OCI-LY1 (cell line): ENCODE measurements around the gene UVSSA.

Experiments
- H2AFZ ChIP-seq: fragments of 200-600 bp; sonication (generic), shearing (Covaris generic); 2 replicates; pipeline ENCODE4 v1.6.0; 2014; ENCODE audit warnings: antibody characterized with exemption, mild to moderate bottlenecking, low read length
- H3F3A ChIP-seq: fragments of 200-600 bp; sonication (generic), shearing (Covaris generic); 2 replicates; pipeline ENCODE4 v1.6.0; 2014; ENCODE audit warnings: mild to moderate bottlenecking, antibody characterized with exemption, low read length, moderate library complexity; ENCODE audit not compliant: insufficient read depth
- H3K27ac ChIP-seq: fragments of 200-600 bp; sonication (generic); 2 replicates; pipeline ENCODE4 v1.5.1; 2014; ENCODE audit warnings: low read length, mixed run types, mild to moderate bottlenecking, low read depth; ENCODE audit not compliant: poor library complexity, severe bottlenecking
- H3K27me3 ChIP-seq: fragments of 200-600 bp; sonication (generic); 2 replicates; pipeline ENCODE4 v1.6.0; 2014; ENCODE audit warnings: antibody characterized with exemption, mild to moderate bottlenecking, low read length, moderate library complexity; ENCODE audit not compliant: insufficient read depth
- H3K36me3 ChIP-seq: fragments of 200-600 bp; sonication (generic); 2 replicates; pipeline ENCODE4 v1.6.1; 2014; ENCODE audit warnings: mild to moderate bottlenecking, antibody characterized with exemption, low read length, moderate library complexity, mixed read lengths; ENCODE audit not compliant: insufficient read depth
- H3K4me1 ChIP-seq: fragments of 200-600 bp; sonication (generic); 2 replicates; pipeline ENCODE4 v1.5.1; 2014; ENCODE audit warnings: mild to moderate bottlenecking, low read length, moderate library complexity; ENCODE audit not compliant: insufficient read depth, severe bottlenecking
- H3K4me2 ChIP-seq: fragments of 200-600 bp; sonication (generic), shearing (Covaris generic); 2 replicates; pipeline ENCODE4 v1.6.1; 2014; ENCODE audit warnings: low read length
- H3K4me3 ChIP-seq: fragments of 200-600 bp; sonication (generic); 2 replicates; pipeline ENCODE4 v1.5.1; 2014; ENCODE audit warnings: low read length, low read depth, mild to moderate bottlenecking, mixed read lengths; ENCODE audit not compliant: poor library complexity, severe bottlenecking
- H3K79me2 ChIP-seq: fragments of 200-600 bp; shearing (Covaris generic); 2 replicates; pipeline ENCODE4 v1.6.1; 2016; ENCODE audit warnings: mixed run types, low read length, mixed read lengths; ENCODE audit not compliant: insufficient read depth
- H3K9ac ChIP-seq: fragments of 200-600 bp; sonication (generic), shearing (Covaris generic); 2 replicates; pipeline ENCODE4 v1.6.1; 2014; ENCODE audit warnings: mild to moderate bottlenecking, low read length, mixed read lengths
- H3K9me2 ChIP-seq: fragments of 200-600 bp; sonication (generic), shearing (Covaris generic); 2 replicates; pipeline ENCODE4 v1.6.1; 2014; ENCODE audit warnings: low read depth, mild to moderate bottlenecking, low read length, mixed read lengths
- H3K9me3 ChIP-seq: fragments of 200-600 bp; shearing (Covaris generic); 2 replicates; pipeline ENCODE4 v1.6.1; 2014; ENCODE audit warnings: low read length, mixed read lengths
- H4K20me1 ChIP-seq: fragments of 200-600 bp; sonication (generic), shearing (Covaris generic); 2 replicates; pipeline ENCODE4 v1.6.0; 2016; ENCODE audit warnings: mild to moderate bottlenecking, low read length; ENCODE audit not compliant: insufficient read depth
- CTCF ChIP-seq: fragments of 200-600 bp; sonication (generic), shearing (Covaris generic); IDR thresholded peaks from 2 replicates; pipeline ENCODE4 v1.5.1; 2017; ENCODE audit warnings: mild to moderate bottlenecking, antibody characterized with exemption, low read length, moderate library complexity, mixed read lengths
- EZH2 ChIP-seq: fragments of 200-600 bp; sonication (generic), shearing (Covaris generic); IDR thresholded peaks from 2 replicates; pipeline ENCODE4 v1.8.0; 2017; ENCODE audit warnings: borderline replicate concordance, mixed run types, mild to moderate bottlenecking, antibody characterized with exemption, low read length, moderate library complexity, mixed read lengths

Gene UVSSA

DNA sequence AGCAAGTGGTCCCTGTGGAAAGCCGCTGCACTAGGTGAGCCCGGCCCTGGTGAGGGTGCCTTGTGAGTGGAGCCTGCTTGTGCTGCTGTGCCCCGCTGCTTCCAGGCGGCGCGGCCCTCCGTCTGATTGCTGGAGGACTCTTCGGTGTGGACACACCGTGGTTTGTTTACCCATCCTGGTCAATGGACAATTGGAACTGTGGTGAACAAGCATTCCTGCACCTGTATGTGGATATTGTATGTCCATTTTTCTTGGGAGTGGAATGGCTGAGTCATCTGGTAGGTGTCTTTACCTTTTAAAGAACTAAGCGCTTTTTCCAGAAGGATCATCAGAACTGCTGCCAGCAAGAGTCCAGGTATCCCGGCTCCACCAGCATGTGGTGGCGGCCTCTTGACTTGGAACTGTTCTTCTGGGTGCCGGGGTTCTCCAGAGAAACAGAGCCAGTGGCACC is 41.7 kb upstream of the UVSSA start:
- Histone ChIP-seq H3K4me2 (no peak overlapping the region), H3K9me2 (no peaks in the 10 kb centered on the region), H2AFZ (no peak overlapping the region), H3F3A (no peaks in the 10 kb centered on the region), H3K9ac (no peak overlapping the region), H3K79me2 (no peaks in the 10 kb centered on the region), H3K4me1 (peaks cover 7% of the 10 kb centered on the region), H3K36me3 (peaks cover 12% of the 10 kb centered on the region; the same call in 1 of the 2 replicates), H3K9me3 (no peaks in the 10 kb centered on the region), H3K27me3 (no peaks in the 10 kb centered on the region), H3K27ac (no peak overlapping the region), H4K20me1 (no peaks in the 10 kb centered on the region), H3K4me3 (no peak overlapping the region)
- TF ChIP-seq CTCF, result no peak
- TF ChIP-seq EZH2, result no peak

GRCh38 chr4:1305781-1306455 is 41.1 kb upstream of the UVSSA start:
- Histone ChIP-seq H3F3A (no peaks in the 10 kb centered on the region), H2AFZ (no peak overlapping the region), H3K27ac (no peak overlapping the region), H4K20me1 (no peaks in the 10 kb centered on the region), H3K36me3 (peaks cover 12% of the 10 kb centered on the region; the same call in 1 of the 2 replicates), H3K9me3 (no peaks in the 10 kb centered on the region), H3K79me2 (no peaks in the 10 kb centered on the region), H3K4me2 (no peak overlapping the region), H3K27me3 (no peaks in the 10 kb centered on the region), H3K4me3 (no peak overlapping the region), H3K9ac (no peak overlapping the region), H3K4me1 (peaks cover 13% of the 10 kb centered on the region), H3K9me2 (no peaks in the 10 kb centered on the region)
- no peak for TF ChIP-seq EZH2
- no peak for TF ChIP-seq CTCF

DNA sequence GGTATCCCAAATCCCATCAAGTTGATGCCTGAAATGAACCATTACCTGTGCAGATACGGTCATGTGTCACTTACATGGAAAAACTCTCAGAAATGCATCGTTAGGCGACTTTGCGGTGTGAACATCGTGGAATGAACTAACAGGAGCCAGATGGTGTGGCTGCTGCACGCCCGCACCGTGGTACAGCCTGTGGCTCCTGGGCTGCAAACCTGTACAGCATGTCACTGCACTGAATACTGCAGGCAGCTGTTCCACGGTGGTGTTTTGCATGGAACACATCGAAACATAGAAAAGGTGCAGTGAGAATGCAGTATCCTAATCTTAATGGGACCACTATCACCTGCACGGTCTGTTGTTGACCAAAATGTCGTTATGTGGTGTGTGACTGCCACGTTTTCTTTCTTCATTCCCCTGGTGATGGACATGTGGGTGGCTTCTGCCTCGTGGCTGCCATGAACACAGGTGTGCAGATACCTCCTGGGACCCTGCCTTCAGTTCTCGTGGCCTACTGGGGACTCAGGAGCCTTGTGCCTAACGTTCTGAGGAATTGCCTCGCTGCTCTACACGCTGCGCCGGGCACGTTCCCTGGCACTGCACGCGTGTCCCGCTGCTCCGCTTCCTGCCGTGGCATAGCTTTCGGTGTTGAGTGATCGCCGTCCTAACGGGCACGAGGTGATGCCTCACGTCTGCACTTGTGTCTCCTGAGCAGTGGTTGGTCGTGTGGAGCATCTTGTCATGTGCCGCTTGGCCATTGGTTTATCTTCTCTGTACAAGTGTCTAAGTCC is 38.9 kb upstream of the UVSSA start:
- Histone ChIP-seq H3K27ac (no peak overlapping the region), H3K79me2 (no peaks in the 10 kb centered on the region), H3F3A (no peaks in the 10 kb centered on the region), H3K9ac (no peak overlapping the region), H3K4me3 (no peak overlapping the region), H3K4me2 (no peak overlapping the region), H3K27me3 (no peaks in the 10 kb centered on the region), H3K4me1 (peaks cover 18% of the 10 kb centered on the region), H2AFZ (no peak overlapping the region), H3K9me3 (no peaks in the 10 kb centered on the region), H3K36me3 (peaks cover 20% of the 10 kb centered on the region), H4K20me1 (no peaks in the 10 kb centered on the region), H3K9me2 (no peaks in the 10 kb centered on the region)
- TF ChIP-seq EZH2, result no peak
- TF ChIP-seq CTCF, result no peak
